ENCODE results near the gene CEP70.
"Not testable (repeated sequence)": the region's sequence is repeated elsewhere in the genome, so short reads cannot be mapped to it uniquely, and the experiment has no call there.

CEP70 gene

DNA sequence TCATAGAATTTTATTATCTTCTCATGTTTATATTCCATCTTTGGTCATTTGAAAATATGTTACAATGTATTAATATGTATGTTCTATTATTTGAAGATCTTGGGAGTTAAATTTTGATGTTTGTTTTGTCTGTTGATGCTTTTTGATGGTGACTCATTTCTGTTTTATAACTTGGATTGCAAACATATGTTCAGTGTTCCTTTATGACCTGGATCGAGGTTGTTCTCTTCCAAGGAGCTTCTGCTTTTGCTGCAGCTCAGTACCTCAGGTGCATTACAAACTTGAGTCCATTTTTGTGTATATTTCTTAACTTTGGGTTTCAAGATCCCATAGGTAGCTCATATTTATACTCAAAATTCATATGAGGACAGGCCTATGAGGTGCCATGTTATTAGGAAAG, 122.6 kb downstream of the CEP70 start:
- DNase-seq (ENCODE audit: low read depth): no peak

DNA sequence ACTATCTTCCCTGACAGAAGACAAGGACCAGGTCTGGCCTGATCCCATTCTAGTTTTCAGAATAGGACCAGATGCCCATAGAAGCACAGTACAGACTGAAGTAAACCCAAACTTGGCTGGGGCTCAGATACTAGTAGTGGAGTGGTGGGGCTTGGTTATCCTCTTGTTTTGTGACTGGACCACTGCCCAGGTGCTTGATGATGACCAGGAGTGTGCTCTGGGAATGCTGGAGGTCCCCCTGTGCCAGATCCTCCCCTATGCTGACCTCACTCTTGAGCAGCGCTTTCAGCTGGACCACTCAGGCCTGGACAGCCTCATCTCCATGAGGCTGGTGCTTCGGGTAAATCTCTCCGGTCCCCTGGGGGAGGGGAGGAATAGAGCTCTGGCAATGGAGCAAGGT, 123.4 kb downstream of the CEP70 start:
- no peak for DNase-seq (ENCODE audit: low read depth)

DNA sequence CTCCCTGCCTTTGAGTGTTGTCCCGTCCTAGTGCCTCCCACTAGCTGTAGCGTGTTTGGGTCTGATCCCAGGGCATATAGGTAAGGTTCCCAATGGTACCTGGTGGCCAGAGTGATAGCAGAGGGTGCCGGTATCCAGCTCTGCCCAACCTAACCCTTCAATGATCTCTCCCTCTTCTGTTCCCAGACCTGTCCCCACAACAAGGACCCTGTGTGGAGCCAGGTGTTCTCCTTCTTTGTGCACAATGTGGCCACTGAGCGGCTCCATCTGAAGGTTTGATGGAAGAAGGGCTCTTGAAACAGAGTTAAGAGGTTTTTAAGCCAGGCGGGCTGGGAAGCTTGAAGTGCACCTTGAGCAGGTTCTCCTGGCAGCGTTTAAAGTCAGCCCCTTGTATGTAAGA, 124.2 kb downstream of the CEP70 start:
- DNase-seq (ENCODE audit: low read depth): no peak

DNA sequence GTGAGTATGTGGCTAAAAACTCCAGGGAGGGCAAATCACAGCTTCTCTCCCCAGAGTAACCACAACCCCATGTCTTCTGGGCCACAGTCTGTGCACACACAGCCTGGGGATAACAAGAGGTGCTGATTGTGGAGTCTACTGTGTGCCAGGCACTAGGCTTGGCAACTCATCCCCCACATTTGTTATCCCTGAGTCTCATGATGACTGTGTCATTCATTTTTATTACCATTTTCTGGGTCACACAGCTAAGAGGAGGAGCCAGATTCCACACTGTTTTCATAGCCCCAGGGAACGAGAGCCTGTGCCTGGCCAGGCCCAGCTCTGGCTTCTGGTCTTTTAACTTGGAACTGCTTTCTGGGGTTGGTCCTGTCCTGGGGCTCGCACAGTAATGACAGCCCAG, 125.2 kb downstream of the CEP70 start:
- peak; percentile 68 for DNase-seq (ENCODE audit: low read depth)

DNA sequence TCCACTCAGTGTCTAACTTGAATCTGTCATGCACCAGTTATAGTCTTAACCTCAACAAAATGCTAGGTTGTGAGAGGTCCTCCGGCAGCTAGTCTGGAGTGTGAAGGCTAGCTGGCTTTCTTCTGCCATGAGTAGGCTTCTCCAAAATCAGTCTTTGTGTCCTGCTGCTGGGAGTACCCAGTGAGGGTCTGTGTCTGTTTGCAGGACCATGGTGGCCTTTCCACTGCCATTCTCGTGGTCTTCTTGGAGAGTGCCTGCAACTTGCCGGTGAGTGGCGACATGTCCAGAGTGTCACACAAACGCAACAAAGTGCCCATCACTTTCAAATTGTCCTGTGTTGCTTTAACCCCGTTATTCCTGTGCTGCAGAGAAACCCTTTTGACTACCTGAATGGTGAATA, 125.6 kb downstream of the CEP70 start:
- DNase-seq (ENCODE audit: low read depth): no peak

DNA sequence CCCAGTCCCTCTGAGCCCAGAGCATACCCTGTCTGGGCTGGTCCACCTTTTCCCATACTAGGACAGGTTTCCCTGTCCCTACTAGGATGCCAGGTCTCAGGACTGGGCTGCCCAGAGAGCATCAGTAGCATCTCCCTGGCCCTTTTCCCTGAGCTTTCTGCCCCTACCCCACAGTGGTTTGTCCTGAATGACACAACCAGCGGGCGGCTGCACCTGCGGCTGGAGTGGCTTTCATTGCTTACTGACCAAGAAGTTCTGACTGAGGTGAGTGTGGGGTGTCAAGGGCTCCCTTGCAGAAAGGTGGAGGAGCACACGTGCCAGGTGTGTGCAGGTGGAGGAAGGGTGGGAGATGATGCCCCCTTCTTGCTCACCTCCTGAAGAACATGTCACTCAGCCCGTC, 126.1 kb downstream of the CEP70 start:
- no peak for DNase-seq (ENCODE audit: low read depth)

DNA sequence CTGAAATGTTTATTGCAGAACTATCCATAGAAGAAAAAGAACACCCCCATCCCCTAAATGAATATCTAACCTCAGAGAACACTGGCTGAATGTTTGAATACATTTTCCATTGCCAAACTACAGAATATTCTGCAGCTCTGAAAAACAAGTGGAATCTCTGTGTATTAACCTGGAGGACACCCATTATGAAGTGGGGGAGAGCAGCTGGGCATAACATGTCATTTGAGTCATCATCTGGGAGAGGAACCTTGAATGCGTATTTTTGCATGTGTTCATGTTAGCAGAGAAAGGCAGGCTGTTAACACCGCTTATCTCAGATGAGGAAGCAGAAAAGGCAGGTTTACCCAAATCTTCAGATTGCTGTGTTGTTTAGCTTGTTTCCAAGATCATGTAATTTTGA, 128.1 kb downstream of the CEP70 start:
- no peak for DNase-seq (ENCODE audit: low read depth)

DNA sequence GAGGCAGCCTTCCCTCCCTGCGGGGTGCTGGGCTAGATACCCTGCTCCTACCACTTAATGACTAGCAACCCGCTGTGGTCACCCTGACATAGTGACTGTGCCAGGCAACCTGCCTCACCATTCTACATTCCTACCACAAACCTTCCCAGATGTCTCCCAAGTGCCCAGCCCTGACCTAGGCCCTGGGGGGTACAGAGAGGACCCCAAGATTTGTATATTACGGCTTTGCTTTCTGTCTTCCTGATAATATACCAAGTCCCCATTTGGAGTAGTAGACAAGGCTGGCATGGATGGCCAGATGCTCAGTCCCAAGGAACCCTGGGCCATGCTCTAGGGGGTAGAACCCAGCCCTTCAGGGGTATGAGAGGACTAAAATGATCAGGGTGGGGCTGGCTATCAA, 128.6 kb downstream of the CEP70 start:
- DNase-seq (ENCODE audit: low read depth): no peak

DNA sequence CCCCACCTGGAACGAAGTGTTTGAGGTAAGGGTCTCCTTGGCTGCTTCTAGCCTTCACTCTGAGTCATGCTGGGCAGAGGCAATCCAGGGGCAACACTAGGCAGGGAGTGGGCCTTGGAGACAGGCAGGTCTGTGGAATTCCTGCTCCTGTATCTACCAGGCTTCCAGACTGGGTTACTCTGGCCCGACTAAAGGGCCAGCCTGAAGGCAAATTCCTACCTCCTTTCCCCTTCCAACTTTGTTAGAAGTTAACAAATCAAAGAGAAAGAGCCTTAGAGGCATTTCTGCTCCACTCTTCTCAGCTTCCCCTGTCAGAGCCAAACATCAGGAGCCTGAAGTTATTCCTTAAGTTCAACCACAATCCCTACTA, 129.6 kb downstream of the CEP70 start:
- no peak for DNase-seq (ENCODE audit: low read depth)

DNA sequence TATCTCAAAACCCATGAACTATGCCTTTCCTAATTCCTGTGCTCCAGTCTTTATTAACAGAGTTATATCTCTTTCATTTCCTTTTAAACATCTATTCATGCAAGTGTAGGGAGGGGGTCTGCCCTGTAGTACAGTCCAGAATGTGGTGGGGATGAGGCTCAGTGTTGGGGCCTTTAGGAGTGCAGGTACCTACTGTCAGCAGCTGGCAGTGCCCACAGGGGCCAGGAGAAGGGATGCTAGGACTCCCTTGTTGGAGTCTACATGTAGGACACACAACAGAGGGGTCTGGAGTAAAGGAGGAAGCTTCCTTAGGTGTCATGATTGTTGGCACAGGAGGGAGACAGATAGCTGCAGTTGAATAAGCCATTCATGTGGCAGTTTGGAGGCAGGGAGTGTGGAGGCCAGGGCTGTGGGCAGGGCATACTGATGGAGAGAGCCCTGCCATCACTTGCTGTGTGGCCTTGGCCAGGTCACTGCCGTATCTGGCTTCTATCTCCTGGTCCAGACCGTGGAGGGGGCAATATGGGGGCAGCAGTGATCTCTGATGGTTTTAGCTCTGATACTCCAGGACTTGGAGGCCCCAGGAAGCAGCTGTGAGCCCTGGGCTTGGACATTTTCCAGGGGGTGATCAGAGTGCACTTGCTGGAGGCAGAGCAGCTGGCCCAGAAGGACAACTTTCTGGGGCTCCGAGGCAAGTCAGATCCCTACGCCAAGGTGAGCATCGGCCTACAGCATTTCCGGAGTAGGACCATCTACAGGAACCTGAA, 130.2 kb downstream of the CEP70 start:
- no peak for DNase-seq (ENCODE audit: low read depth)

DNA sequence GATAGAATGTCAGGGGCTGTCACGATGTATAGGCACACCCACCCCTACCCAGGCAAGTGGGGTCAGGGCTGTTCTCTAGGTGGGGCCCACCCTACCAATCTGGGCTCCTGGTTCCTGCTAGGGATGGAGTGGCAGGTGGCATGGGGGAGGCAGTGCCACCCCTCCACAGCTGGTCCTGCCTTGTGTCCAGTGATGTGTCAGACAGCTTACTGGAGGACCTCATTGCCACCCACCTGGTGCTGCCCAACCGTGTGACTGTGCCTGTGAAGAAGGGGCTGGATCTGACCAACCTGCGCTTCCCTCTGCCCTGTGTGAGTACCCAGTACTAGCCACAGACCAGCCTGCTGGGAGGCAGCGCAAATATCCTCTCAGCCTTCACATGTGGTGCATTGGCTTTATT, 132.2 kb downstream of the CEP70 start:
- no peak for DNase-seq (ENCODE audit: low read depth)

DNA sequence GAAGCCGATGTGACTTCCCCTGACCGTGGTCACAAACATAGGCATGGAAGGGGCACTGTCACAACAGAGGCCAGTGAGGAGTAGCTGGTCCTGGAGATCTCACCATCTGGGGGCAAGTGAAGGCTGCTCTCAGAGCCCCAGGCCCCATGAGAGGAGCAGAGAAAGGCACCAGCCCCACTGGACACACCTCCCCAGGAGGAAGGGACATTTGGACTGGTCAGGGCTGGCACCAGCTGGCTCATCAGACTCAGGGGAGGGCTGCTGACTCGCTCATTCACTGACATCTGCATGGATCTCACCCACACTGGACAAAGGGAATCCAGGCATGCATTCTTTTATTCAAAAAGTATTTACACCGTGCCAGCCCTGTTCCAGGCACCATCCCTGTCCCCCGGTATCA, 132.8 kb downstream of the CEP70 start:
- DNase-seq (ENCODE audit: low read depth): no peak

DNA sequence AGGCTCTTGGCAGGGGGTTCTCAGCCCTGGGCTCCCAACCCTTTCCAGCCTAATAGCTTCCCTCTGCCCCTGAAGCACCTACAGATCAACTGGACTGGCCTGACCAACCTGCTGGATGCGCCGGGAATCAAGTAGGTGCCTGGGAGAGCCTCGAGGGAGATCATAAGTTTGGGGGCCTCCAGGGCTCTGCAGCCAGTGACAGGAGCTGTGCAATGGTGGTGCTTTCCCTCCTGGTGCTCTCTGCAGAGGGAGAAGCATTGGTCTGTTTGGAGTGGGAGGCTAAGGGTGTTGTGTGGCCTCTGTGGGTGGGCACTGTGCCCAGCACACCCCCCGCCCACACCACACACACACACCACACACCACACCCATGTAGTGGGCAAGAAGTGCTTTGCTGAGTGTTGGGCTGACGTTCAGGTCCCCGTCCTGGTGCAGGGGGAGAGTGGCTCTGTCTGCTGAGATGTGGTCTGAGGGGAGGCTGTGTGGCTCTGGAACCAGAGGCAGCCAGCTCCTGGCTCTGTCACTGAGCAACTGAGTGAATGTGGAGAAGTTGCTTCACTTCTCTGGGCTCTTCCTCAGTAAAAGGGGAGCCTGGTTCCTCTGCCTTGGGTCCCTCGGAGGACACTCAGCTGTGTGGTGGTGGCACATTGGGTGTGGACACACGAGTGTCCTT, 133.4 kb downstream of the CEP70 start:
- DNase-seq (ENCODE audit: low read depth): no peak

DNA sequence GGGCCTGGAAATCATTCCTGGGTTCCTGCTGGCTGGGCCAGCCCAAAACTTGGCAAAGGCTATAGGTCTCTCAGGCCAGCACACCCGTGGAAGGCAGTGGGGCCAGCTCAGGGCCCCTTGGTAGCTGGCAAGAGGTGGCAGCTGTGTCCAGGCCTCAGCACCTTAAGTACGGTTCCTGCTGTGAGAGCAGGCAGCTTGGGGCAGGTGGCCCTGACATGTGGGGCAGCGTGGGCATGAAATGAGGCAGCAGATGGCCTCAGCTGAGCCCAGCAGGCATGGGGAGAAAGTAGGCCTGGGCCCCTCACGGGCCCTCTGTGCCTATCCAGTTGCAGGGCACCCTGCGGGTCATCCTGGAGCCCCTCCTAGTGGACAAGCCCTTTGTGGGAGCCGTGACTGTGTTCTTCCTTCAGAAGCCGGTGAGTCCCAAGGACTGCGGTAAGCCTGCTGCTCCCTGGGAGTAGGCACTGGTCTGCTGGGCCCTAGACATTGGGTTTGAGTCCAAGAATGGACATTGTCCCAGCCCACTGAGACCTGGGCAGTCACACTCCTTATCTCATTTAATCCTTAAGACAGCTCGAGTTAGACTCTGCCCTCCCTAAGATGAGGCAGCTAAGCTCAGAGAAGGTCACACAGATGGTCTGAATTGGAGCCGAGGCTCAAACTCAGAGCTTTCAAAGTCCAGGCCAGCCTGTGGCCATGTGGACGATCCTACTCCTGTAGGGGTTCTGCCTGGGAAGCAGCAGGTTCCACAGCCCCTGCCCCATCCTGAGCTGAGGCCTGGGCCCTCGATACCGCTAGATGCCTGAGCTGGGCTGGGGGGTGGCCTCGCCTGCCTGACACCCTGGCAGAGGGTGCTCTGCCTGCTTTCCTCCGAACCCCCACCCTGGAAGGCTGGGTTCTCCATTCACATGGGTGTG, 134.2 kb downstream of the CEP70 start:
- DNase-seq (ENCODE audit: low read depth): no peak

DNA sequence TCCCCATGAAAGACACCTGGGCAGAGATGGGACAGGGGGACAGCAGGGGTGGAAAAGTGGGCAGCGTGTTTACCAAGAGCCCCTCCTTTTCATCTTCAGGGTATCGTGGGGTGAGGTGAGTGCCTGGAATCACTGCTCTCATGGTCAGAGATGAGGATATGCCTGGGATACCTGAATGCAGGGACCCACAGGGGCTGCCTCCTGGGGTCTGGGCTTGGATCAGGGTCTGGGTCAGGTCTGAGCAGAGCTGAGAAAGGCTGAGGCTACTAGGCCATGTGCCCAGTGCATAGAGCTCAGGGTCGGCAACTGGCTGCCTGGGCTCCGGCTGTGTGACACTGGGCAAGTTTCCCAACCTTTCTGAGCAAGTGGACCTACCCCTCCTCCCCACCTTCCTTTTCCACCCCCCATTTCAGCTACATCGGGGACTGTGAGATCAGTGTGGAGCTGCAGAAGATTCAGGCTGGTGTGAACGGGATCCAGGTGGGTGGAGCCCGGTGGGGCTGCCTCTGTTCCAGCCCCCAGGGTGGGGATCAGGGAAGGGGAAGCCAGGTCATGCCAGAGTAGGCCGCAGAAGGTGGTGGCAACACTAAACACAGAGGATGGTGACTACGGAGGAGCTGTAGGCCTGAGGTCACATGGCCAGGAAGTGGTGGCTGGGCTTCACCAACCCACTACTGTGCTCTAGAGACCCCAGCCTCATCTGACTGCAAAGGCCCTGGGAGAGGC, 135.1 kb downstream of the CEP70 start:
- DNase-seq (ENCODE audit: low read depth): no peak

DNA sequence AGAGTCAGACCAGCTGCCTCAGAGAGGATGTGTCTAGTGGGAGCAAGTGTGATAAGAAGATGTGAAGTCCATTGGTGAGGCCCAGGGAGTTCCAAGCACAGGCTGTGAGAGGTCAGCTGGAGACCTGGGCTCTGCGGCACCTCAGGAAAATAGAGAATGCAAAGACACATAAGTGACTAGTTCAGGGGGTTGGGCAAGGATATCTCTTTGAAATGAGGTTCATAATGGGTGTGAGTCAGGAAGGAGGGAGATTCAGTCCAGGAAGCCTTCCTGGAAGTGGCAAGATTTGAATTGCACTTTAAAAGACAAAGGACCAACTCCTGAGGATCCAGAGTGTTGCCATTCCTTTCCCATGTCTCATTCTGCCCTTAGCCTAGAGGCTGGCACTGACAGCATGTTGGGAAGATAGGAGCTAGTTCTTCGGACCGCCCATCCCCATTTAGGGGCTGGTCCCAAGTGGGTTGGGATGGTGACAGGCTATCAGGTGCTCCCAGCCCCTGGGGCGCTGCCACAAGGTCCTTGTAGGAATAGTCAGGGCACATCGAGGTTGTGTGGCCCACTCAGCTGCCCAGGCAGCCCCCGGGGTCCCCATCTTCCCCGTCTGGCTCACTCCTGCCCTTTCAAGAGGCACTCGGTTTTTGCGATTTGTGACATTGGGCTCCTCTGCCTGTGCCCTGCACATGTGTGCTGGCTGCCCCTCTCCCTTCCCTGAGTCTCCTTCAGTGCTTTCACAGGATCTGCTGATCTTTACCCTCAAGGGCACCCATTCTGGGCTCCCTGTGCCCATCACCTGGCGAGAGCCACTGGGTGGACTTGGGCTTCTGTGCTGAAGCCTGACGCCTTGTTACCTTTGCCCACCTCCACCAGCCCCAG, 136.0 kb downstream of the CEP70 start:
- no peak for DNase-seq (ENCODE audit: low read depth)

DNA sequence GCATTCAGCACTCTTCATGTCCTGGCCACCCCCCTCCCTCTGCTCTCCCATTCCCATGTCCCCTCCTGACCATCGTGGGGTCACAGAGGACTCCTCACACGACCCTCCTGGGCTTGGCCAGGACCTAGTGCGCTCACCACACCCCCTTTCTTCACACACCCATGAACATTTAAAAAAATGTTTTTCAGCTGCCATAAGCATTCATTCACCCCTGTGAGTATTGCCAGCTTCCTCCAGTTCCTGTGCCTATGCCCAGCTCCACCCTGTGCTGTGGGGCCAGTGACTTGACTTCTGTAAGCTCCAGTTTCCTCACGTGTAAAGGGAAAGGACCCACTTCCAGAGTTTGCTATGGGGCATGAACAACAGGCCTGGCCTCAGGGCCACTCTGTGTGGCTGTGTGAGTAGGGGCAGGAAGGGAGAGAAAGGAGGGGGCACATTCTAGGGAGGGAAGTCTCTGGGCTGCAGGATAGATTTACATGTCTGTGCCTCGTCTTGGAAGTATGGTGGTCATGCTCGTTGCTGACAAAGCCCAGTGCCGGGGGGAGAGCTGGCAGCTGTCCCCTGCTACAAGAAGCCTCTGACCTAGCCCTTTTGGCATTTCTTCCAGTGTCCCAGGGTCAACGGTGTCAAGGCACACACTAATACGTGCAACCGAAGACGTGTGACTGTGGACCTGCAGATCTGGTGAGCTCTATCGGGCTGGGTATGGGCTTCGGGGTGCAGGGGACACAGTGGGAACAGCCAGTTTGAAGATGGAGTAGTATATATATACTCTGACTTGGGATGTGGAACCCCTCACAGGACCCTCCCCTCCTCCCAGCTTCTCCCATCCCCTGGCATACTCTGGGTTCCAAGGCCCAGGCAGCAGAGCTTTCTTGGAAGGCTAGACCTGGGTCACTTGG, 136.8 kb downstream of the CEP70 start:
- no peak for DNase-seq (ENCODE audit: low read depth)

DNA sequence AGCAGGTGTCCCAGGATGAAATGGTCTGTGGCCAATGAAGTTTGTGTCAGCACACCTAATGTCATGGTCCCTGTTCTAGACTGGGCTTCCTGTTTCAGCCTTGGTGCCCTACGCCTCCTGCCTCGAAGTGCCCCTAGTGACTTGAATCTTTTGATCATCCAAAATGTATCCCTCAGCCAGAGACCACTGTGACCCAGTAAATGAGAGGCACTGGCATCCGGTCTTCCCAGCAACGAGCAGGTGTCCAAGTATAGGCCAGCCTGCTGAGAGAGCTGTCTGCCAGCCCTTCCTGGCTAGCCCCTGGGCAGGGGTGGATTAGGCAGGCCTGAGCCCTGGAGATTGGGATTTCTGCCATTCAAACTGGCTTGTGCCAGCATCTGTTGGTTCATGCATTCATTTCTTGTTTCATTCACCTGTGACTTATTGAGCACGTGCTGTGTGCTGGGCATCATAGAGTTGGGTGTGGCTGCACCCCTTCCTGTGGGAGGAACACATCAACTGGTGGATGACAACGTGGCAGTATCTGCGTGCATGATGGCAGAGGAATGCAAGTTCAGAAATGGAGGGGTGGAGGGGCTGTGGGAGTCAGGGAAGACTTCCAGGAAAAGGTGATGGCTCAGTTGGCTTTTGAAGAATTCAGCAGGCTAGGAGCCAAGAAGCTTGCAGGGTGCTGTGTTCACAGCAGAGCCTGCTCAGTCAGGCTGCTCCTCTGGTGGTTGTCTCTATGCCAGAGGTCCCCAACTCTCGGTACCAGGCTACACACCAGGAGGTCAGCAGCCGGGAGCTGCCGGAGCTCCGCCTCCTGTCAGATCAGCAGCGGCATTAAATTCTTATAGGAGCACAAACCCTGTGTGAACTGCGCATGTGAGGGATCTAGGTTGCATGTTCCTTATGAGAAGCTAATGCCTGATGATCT, 138.0 kb downstream of the CEP70 start:
- DNase-seq (ENCODE audit: low read depth): no peak

DNA sequence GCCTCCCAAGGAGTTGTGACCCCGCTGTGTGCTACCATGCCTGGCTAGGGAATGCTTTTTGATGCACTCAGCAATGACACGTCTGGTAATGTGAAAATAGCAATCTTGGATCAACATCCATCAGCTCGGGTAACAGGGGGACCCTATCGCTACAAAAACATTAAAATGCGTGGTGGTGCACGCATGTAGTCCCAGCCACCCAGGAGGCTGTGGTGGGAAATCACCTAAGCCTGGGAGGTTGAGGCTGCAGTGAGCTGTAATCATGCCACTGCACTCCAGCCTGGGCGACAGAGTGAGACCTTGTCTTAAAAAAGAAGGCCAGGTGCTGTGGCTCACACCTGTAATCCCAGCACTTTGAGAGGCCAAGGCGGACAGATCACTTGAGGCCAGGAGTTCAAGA, 140.1 kb downstream of the CEP70 start:
- not testable (repeated sequence) for DNase-seq (ENCODE audit: low read depth)
